GM12878 (cell line): Measurements from ENCODE around the gene DENND1B. TPM values are rescaled to one million over a fixed set of nuclear protein-coding genes. Genes with fewer than 3 reads are reported as not detected.

Experiments used
- ATAC-seq: fragments of 200-7000 bp; cut with Tn5 transposase; 3 replicates; pipeline ENCODE4 v1.9.1; 2020; ENCODE audit warnings: mild to moderate bottlenecking, moderate library complexity
- BruUV-seq: library from RNA; stranded (reverse); fragments of 400-500 nt; replicated peaks from 2 replicates; lab custom pipeline; 2021; lab: Mats Ljungman, UMichigan
- CTCF ChIA-PET: fragments of 300-600 bp; sonication (Branson Sonifier 250); formaldehyde crosslinking; extraction: SDS; loops from one replicate; lab custom pipeline; 2021; ENCODE audit warnings: inconsistent platforms; lab: Yijun Ruan, JAX
- POLR2A ChIA-PET: fragments of 350-600 bp; formaldehyde crosslinking; extraction: SDS; loops from one replicate; lab custom pipeline; 2021; ENCODE audit warnings: inconsistent platforms; lab: Charles Lee
- RAD21 ChIA-PET: fragments of 300-600 bp; sonication (Branson Sonifier 250); formaldehyde crosslinking; loops from one replicate; lab custom pipeline; 2023; ENCODE audit warnings: antibody characterized with exemption; ENCODE audit not compliant: unreplicated experiment; lab: Charles Lee
- SMC1A ChIA-PET: fragments of 300-600 bp; sonication (Branson Sonifier 250); formaldehyde crosslinking; loops from one replicate; lab custom pipeline; 2023; ENCODE audit not compliant: unreplicated experiment, uncharacterized antibody; lab: Charles Lee
- DNase-seq: peaks from one replicate; pipeline ENCODE4 v3.0.0-alpha.2; 2011; ENCODE audit warnings: low read depth, low spot score
- FAIRE-seq: peaks from 3 replicates; lab custom pipeline; 2011; peaks lifted over from hg19 to GRCh38; lab: Jason Lieb, UNC
- H2AFZ ChIP-seq: 2 replicates; pipeline ENCODE4 v1.6.0; 2011; ENCODE audit warnings: low read depth, low read length, control low read depth; ENCODE audit not compliant: control insufficient read depth
- H3K27ac ChIP-seq: 2 replicates; pipeline ENCODE4 v1.5.1; 2011; ENCODE audit warnings: control low read depth; ENCODE audit not compliant: control insufficient read depth, insufficient read depth
- H3K27me3 ChIP-seq, 2 experiments: replicated peaks in 1 of 2; 2 replicates each; pipeline versions ENCODE4 v1.6.0 to v1.6.1; 2011; ENCODE audit warnings: low read length in 1 of 2; ENCODE audit not compliant: control insufficient read depth in 2 of 2, insufficient read depth in 2 of 2
- H3K36me3 ChIP-seq, 2 experiments: 2 replicates each; pipeline ENCODE4 v1.5.1; 2011; ENCODE audit warnings: low read length in 1 of 2; ENCODE audit not compliant: control insufficient read depth in 2 of 2, insufficient read depth in 2 of 2
- H3K4me1 ChIP-seq: 2 replicates; pipeline ENCODE4 v1.6.1; 2011; ENCODE audit warnings: mild to moderate bottlenecking, low read length, moderate library complexity, mixed read lengths; ENCODE audit not compliant: control insufficient read depth, insufficient read depth
- H3K4me2 ChIP-seq: 2 replicates; pipeline ENCODE4 v1.6.0; 2011; ENCODE audit warnings: control low read depth; ENCODE audit not compliant: control insufficient read depth, insufficient read depth
- H3K4me3 ChIP-seq: fragments of 200-600 bp; sonication (generic); 2 replicates; pipeline ENCODE4 v1.5.1; 2016
- H3K79me2 ChIP-seq: 2 replicates; pipeline ENCODE4 v1.6.0; 2011; ENCODE audit warnings: low read length; ENCODE audit not compliant: control insufficient read depth, insufficient read depth
- H3K9ac ChIP-seq: 2 replicates; pipeline ENCODE4 v1.8.0; 2011; ENCODE audit warnings: low read length, control low read depth, mixed read lengths; ENCODE audit not compliant: control insufficient read depth, insufficient read depth
- H3K9me3 ChIP-seq: replicated peaks from 3 replicates; pipeline ENCODE4 v1.5.1; 2011; ENCODE audit warnings: mild to moderate bottlenecking, low read length; ENCODE audit not compliant: control insufficient read depth, insufficient read depth
- H4K20me1 ChIP-seq: 2 replicates; pipeline ENCODE4 v1.6.0; 2011; ENCODE audit not compliant: control insufficient read depth, insufficient read depth
- ATF2 ChIP-seq: IDR thresholded peaks from 2 replicates; pipeline ENCODE4 v1.6.1; 2012; ENCODE audit warnings: low read length, inconsistent platforms
- BCL3 ChIP-seq: IDR thresholded peaks from 2 replicates; pipeline ENCODE4 v1.6.1; 2011; ENCODE audit warnings: borderline replicate concordance, low read depth, mild to moderate bottlenecking, moderate library complexity, low read length; ENCODE audit not compliant: insufficient read depth, poor library complexity, severe bottlenecking
- HDGF ChIP-seq: fragments of 450-650 bp; IDR thresholded peaks from 2 replicates; pipeline ENCODE4 v1.6.1; 2016; ENCODE audit warnings: antibody characterized with exemption
- IKZF1 ChIP-seq: fragments of 450-650 bp; conservative IDR thresholded peaks from 2 replicates; pipeline ENCODE4 v1.6.1; 2017; ENCODE audit warnings: antibody characterized with exemption, mild to moderate bottlenecking
- MEF2B ChIP-seq: fragments of 450-650 bp; IDR thresholded peaks from 2 replicates; pipeline ENCODE4 v1.6.1; 2018; ENCODE audit warnings: mild to moderate bottlenecking, moderate library complexity; ENCODE audit not compliant: partially characterized antibody, poor library complexity, severe bottlenecking
- PAX5 ChIP-seq: IDR thresholded peaks from 2 replicates; pipeline ENCODE4 v1.6.1; 2011; ENCODE audit warnings: low read depth, low read length, borderline replicate concordance
- SIX5 ChIP-seq: IDR thresholded peaks from 2 replicates; pipeline ENCODE4 v1.6.1; 2011; ENCODE audit warnings: mild to moderate bottlenecking, low read depth, low read length, moderate library complexity; ENCODE audit not compliant: severe bottlenecking
- SMAD1 ChIP-seq: fragments of 450-650 bp; IDR thresholded peaks from 2 replicates; pipeline ENCODE4 v1.6.1; 2018; ENCODE audit warnings: mild to moderate bottlenecking, low read depth; ENCODE audit not compliant: partially characterized antibody
- SRF ChIP-seq, 2 experiments: IDR thresholded peaks; 2 replicates each; pipeline ENCODE4 v1.6.1; 2011; ENCODE audit warnings: low read depth in 2 of 2, low read length in 2 of 2, mild to moderate bottlenecking in 1 of 2, moderate library complexity in 1 of 2
- TAF1 ChIP-seq: IDR thresholded peaks from 2 replicates; pipeline ENCODE4 v1.6.1; 2011; ENCODE audit warnings: mild to moderate bottlenecking, low read depth, low read length, borderline replicate concordance
- TARDBP ChIP-seq: IDR thresholded peaks from 2 replicates; pipeline ENCODE4 v1.6.1; 2016; ENCODE audit warnings: borderline replicate concordance
- TBL1XR1 ChIP-seq: IDR thresholded peaks from 2 replicates; pipeline ENCODE4 v1.6.1; 2012; ENCODE audit warnings: low read depth, low read length, improper control_type of control experiment
- ZBED1 ChIP-seq: IDR thresholded peaks from 2 replicates; pipeline ENCODE4 v1.6.1; 2016; ENCODE audit warnings: borderline replicate concordance
- ZNF274 ChIP-seq: IDR thresholded peaks from one replicate; pipeline ENCODE4 v1.8.0; 2011; ENCODE audit not compliant: insufficient read length, insufficient read depth
- WGBS: methylation state at CpG from one replicate; pipeline ENCODE4 v1.1.6; 2016; ENCODE audit warnings: low lambda C conversion rate; ENCODE audit not compliant: insufficient replicate concordance, insufficient coverage; ENCODE audit errors: missing lambda C conversion rate; 5-methylcytosine and 5-hydroxymethylcytosine counted together
- in situ Hi-C: fragments of 300-500 bp; cut with MboI; formaldehyde crosslinking; loops from 9 replicates; pipeline ENCODE4 v1.14.3; 2018; ENCODE audit warnings: mixed read lengths
- intact Hi-C: fragments of 100-400 bp; cut with micrococcal nuclease; formaldehyde crosslinking; loops from one replicate; pipeline ENCODE4 v1.14.2; 2022; ENCODE audit not compliant: unreplicated experiment
- polyA plus RNA-seq, 11 experiments: library from polyadenylated mRNA; depleted of rRNA in 4 of 11; unstranded in 6 of 11; stranded (reverse) in 5 of 11; fragments of >200 nt; fragmentation: Nextera tagmentation in 4 of 11; fragmentation: Illumina TruSeq in 1 of 11; extraction: Ambion mirVana in 4 of 11; extraction: Trizol in 1 of 11; gene quantifications; 1 replicate in 1 of 11; 2 replicates in 10 of 11; pipeline versions ENCODE4 v1.2.1 to v1.2.3, GENCODE V29; 2011 to 2016; ENCODE audit warnings: inconsistent platforms in 2 of 11, missing spikeins in 2 of 11, low read depth in 1 of 11
- total RNA-seq, 4 experiments: library from RNA; depleted of rRNA in 3 of 4; stranded (reverse); fragments of >200 nt in 3 of 4; fragmentation: Illumina TruSeq in 1 of 4; extraction: Trizol in 1 of 4; gene quantifications; 2 replicates each; pipeline versions ENCODE4 v1.2.1 to v1.2.3, GENCODE V29; 2013 to 2021

The DENND1B gene
- total and polyA plus RNA-seq, 10 of the 15 experiments (the other 5 are each of a cell fraction or from before 2014, with no cell fraction given): 1.7 to 10.7 (median 8.0) TPM

GRCh38 chr1:197688233-197688632 lies 87.0 kb downstream of the DENND1B start:
- no peak overlapping the region for H3K4me3 ChIP-seq
- no TSS peak for BruUV-seq
- FAIRE-seq (no peak), ATAC-seq (no peak), DNase-seq (no peak)
- RAD21 ChIA-PET: no interaction called here
- in situ Hi-C loops (no loop called here), intact Hi-C loops (no loop called here)
- H3K4me1 ChIP-seq: no peaks in the 10 kb centered on the region
- no peak overlapping the region for H3K4me2 ChIP-seq
- no peaks in the 10 kb centered on the region for H3K27me3 ChIP-seq
- POLR2A ChIA-PET: no interaction called here
- H2AFZ ChIP-seq: no peak overlapping the region
- no peaks in the 10 kb centered on the region for H3K9me3 ChIP-seq
- no peaks in the 10 kb centered on the region for H4K20me1 ChIP-seq
- WGBS: 92% methylated on average over 1 of the region's 1 CpG
- H3K36me3 ChIP-seq: no peaks in the 10 kb centered on the region
- no peak overlapping the region for H3K9ac ChIP-seq
- TF ChIP-seq PAX5: no peak
- no peak for TF ChIP-seq HDGF
- CTCF ChIA-PET: no interaction called here
- H3K79me2 ChIP-seq: no peaks in the 10 kb centered on the region
- H3K27ac ChIP-seq: no peak overlapping the region
- SMC1A ChIA-PET: interaction anchor here (0.9 kb wide), 1 partner anchor 69 kb away, joined by 3 read pairs; no protein-coding TSS in a partner anchor

- no peak overlapping the region for H3K9ac ChIP-seq
- 35% methylated on average over 6 of the region's 6 CpGs for WGBS
- CTCF ChIA-PET: no interaction called here
- TF ChIP-seq SIX5 (no peak), ATF2 (no peak), ZNF274 (no peak), SRF (IDR thresholded peaks at IDR 0.05; ENCODE audit: low read depth in 2 of 2, low read length in 2 of 2) (no peak), ZBED1 (no peak), TAF1 (no peak), TBL1XR1 (no peak), IKZF1 (no peak), MEF2B (no peak), TARDBP (no peak), SMAD1 (no peak), BCL3 (no peak), HDGF (no peak)
These were observed 88.5 kb downstream of the DENND1B start for GRCh38 chr1:197686702-197687355.

More at GRCh38 chr1:197686702-197687355, 88.5 kb downstream of the DENND1B start:
- ChIA-PET POLR2A (no interaction called here), RAD21 (no interaction called here), SMC1A (interaction anchor here (0.6 to 1.4 kb wide), 2 partner anchors 32 to 182 kb away, joined by 3 to 4 read pairs; no protein-coding TSS in a partner anchor)
- Histone ChIP-seq H4K20me1 (no peaks in the 10 kb centered on the region), H3K4me1 (no peaks in the 10 kb centered on the region), H3K9me3 (no peaks in the 10 kb centered on the region), H3K27ac (no peak overlapping the region), H3K36me3 (no peaks in the 10 kb centered on the region), H3K79me2 (no peaks in the 10 kb centered on the region), H3K27me3 (no peaks in the 10 kb centered on the region), H3K4me3 (no peak overlapping the region), H3K4me2 (no peak overlapping the region), H2AFZ (no peak overlapping the region)
- no peak for DNase-seq
- BruUV-seq: no TSS peak
- ATAC-seq: no peak
- in situ Hi-C loops (no loop called here), intact Hi-C loops (no loop called here)
- FAIRE-seq: no peak
